Measurements from ENCODE around the gene TMEM184A.

- TF ChIP-seq CEBPB (IDR thresholded peaks at IDR 0.05; ENCODE audit: borderline replicate concordance, low read depth, low read length): no peak
- TF ChIP-seq NCOA1 (CRISPR knock-in tag; IDR thresholded peaks at IDR 0.05): no peak
- TF ChIP-seq GABPA (IDR thresholded peaks at IDR 0.05; ENCODE audit: low read depth, low read length): no peak
- TF ChIP-seq GABPA (CRISPR knock-in tag; IDR thresholded peaks at IDR 0.05; ENCODE audit: low read depth): no peak
- no peak for TF ChIP-seq CTCF (CRISPR knock-in tag; IDR thresholded peaks at IDR 0.05)
- TF ChIP-seq RERE (CRISPR knock-in tag; IDR thresholded peaks at IDR 0.05; ENCODE audit: low read depth): no peak
- no peak for TF ChIP-seq POLR2A (IDR thresholded peaks at IDR 0.05; ENCODE audit: insufficient read depth in 1 of 2, low read depth in 2 of 2, low read length in 2 of 2)
- TF ChIP-seq MAF1 (CRISPR knock-in tag; IDR thresholded peaks at IDR 0.05; ENCODE audit: borderline replicate concordance): no peak
- TF ChIP-seq FOXK1 (CRISPR knock-in tag; IDR thresholded peaks at IDR 0.05; ENCODE audit: borderline replicate concordance, low read depth): no peak
- no peak for TF ChIP-seq ZNF564 (CRISPR knock-in tag; IDR thresholded peaks at IDR 0.05)
- TF ChIP-seq EZH2 (conservative IDR thresholded peaks at IDR 0.05; ENCODE audit: low read depth, low read length): no peak
Observed at GRCh38 chr7:1511444-1512422, 44.3 kb downstream of the TMEM184A start.

Data from HepG2 (cell line).